Measurements from ENCODE around the gene CORO2A.

The CORO2A gene

GRCh38 chr9:98172604-98173003 is 19.8 kb downstream of the CORO2A start:
- DNase-seq (ENCODE audit: low read depth in 2 of 3, low spot score in 2 of 3) = no peak

GRCh38 chr9:98171176-98171925 is 21.1 kb downstream of the CORO2A start:
- DNase-seq (ENCODE audit: low read depth in 2 of 3, low spot score in 2 of 3) = no peak

GRCh38 chr9:98168941-98169488 is 23.4 kb downstream of the CORO2A start:
- no peak for DNase-seq (ENCODE audit: low read depth in 2 of 3, low spot score in 2 of 3)

- DNase-seq (ENCODE audit: low read depth in 2 of 3, low spot score in 2 of 3) = no peak
These were observed 24.2 kb downstream of the CORO2A start for GRCh38 chr9:98168153-98168780.

- DNase-seq (ENCODE audit: low read depth in 2 of 3, low spot score in 2 of 3) = no peak
These were observed 27.5 kb downstream of the CORO2A start for GRCh38 chr9:98164912-98165311.

GRCh38 chr9:98162613-98163012 is 29.8 kb downstream of the CORO2A start:
- DNase-seq (ENCODE audit: low read depth in 2 of 3, low spot score in 2 of 3) = no peak

- DNase-seq (ENCODE audit: low read depth in 2 of 3, low spot score in 2 of 3) = no peak
These were observed 30.6 kb downstream of the CORO2A start for GRCh38 chr9:98161851-98162250.

GRCh38 chr9:98159790-98160189 is 32.6 kb downstream of the CORO2A start:
- DNase-seq (ENCODE audit: low read depth in 2 of 3, low spot score in 2 of 3) = no peak

GRCh38 chr9:98159301-98159700 is 33.1 kb downstream of the CORO2A start:
- no peak for DNase-seq (ENCODE audit: low read depth in 2 of 3, low spot score in 2 of 3)

GRCh38 chr9:98158071-98158831 is 34.2 kb downstream of the CORO2A start:
- DNase-seq (ENCODE audit: low read depth in 2 of 3, low spot score in 2 of 3) = no peak

- DNase-seq (ENCODE audit: low read depth in 2 of 3, low spot score in 2 of 3) = no peak
These were observed 35.1 kb downstream of the CORO2A start for GRCh38 chr9:98157372-98157771.

- DNase-seq (ENCODE audit: low read depth in 2 of 3, low spot score in 2 of 3) = no peak
These were observed 37.8 kb downstream of the CORO2A start for GRCh38 chr9:98154678-98155077.

- DNase-seq (ENCODE audit: low read depth in 2 of 3, low spot score in 2 of 3) = no peak
These were observed 39.9 kb downstream of the CORO2A start for GRCh38 chr9:98152526-98152925.

GRCh38 chr9:98150721-98151120 is 41.7 kb downstream of the CORO2A start:
- DNase-seq (ENCODE audit: low read depth in 2 of 3, low spot score in 2 of 3) = no peak

- no peak for DNase-seq (ENCODE audit: low read depth in 2 of 3, low spot score in 2 of 3)
These were observed 42.3 kb downstream of the CORO2A start for GRCh38 chr9:98150164-98150563.

GRCh38 chr9:98149422-98149821 is 43.0 kb downstream of the CORO2A start:
- DNase-seq (ENCODE audit: low read depth in 2 of 3, low spot score in 2 of 3) = no peak

- no peak for DNase-seq (ENCODE audit: low read depth in 2 of 3, low spot score in 2 of 3)
These were observed 44.0 kb downstream of the CORO2A start for GRCh38 chr9:98148486-98148885.

- no peak for DNase-seq (ENCODE audit: low read depth in 2 of 3, low spot score in 2 of 3)
These were observed 44.9 kb downstream of the CORO2A start for GRCh38 chr9:98147582-98147981.

- no peak for DNase-seq (ENCODE audit: low read depth in 2 of 3, low spot score in 2 of 3)
These were observed 46.1 kb downstream of the CORO2A start for GRCh38 chr9:98146101-98146991.

GRCh38 chr9:98144631-98145030 is 47.8 kb downstream of the CORO2A start:
- DNase-seq (ENCODE audit: low read depth in 2 of 3, low spot score in 2 of 3) = no peak

GRCh38 chr9:98144076-98144475 is 48.4 kb downstream of the CORO2A start:
- no peak for DNase-seq (ENCODE audit: low read depth in 2 of 3, low spot score in 2 of 3)

All from activated CD8-positive, alpha-beta memory T cell treated with anti-CD3 and anti-CD28 coated beads for 48 hours (primary cell).